CD8-positive, alpha-beta memory T cell (primary cell): Measurements from ENCODE around the gene TRIM62. TPM values are rescaled to one million over a fixed set of nuclear protein-coding genes. Genes with fewer than 3 reads are reported as not detected.

Experiments used
- CTCF ChIA-PET: fragments of 350-600 bp; sonication (Branson Sonifier 250); formaldehyde crosslinking; loops from one replicate; lab custom pipeline; 2021; ENCODE audit warnings: antibody characterized with exemption; lab: Charles Lee
- POLR2A ChIA-PET: fragments of 350-600 bp; sonication (Branson Sonifier 250); formaldehyde crosslinking; loops from one replicate; lab custom pipeline; 2021; ENCODE audit warnings: antibody characterized with exemption; lab: Charles Lee
- DNase-seq, 5 donors: peaks; one replicate each; pipeline versions ENCODE4 v3.0.0 to v3.0.0-alpha.2; 2020 to 2022; ENCODE audit warnings: mixed read lengths in 1 of 5
- H3K27ac ChIP-seq: one replicate; pipeline ENCODE4 v1.7.0; 2013; ENCODE audit warnings: low read depth, mild to moderate bottlenecking, low read length, moderate library complexity
- H3K27me3 ChIP-seq: 2 replicates; pipeline ENCODE4 v1.7.0; 2013; ENCODE audit warnings: low read length, mild to moderate bottlenecking; ENCODE audit not compliant: insufficient read depth, poor library complexity, severe bottlenecking
- H3K36me3 ChIP-seq: 2 replicates; pipeline ENCODE4 v1.7.0; 2013; ENCODE audit warnings: mild to moderate bottlenecking, low read length, moderate library complexity; ENCODE audit not compliant: insufficient read depth
- H3K4me1 ChIP-seq: 2 replicates; pipeline ENCODE4 v1.7.0; 2013; ENCODE audit warnings: mild to moderate bottlenecking, low read length, moderate library complexity; ENCODE audit not compliant: insufficient read depth
- H3K4me3 ChIP-seq: 2 replicates; pipeline ENCODE4 v1.7.0; 2013; ENCODE audit warnings: mild to moderate bottlenecking, low read length
- H3K9me3 ChIP-seq: 2 replicates; pipeline ENCODE4 v1.7.0; 2013; ENCODE audit warnings: mild to moderate bottlenecking, low read length
- H3K27ac Mint-ChIP-seq, 8 donors: one replicate each; pipeline ENCODE4 v1.8.0; 2020 to 2021; ENCODE audit warnings: mixed read lengths in 8 of 8, mild to moderate bottlenecking in 6 of 8, inconsistent platforms in 3 of 8, moderate library complexity in 3 of 8
- H3K27me3 Mint-ChIP-seq, 2 donors: one replicate each; pipeline ENCODE4 v1.8.0; 2020 to 2021; ENCODE audit warnings: mixed read lengths in 2 of 2, mild to moderate bottlenecking in 1 of 2, moderate library complexity in 1 of 2
- H3K36me3 Mint-ChIP-seq, 3 donors: one replicate each; pipeline ENCODE4 v1.8.0; 2020 to 2021; ENCODE audit warnings: mixed read lengths in 3 of 3, inconsistent platforms in 1 of 3, mild to moderate bottlenecking in 1 of 3
- H3K4me1 Mint-ChIP-seq, 3 donors: one replicate each; pipeline ENCODE4 v1.8.0; 2020 to 2021; ENCODE audit warnings: mixed read lengths in 3 of 3, inconsistent platforms in 1 of 3, mild to moderate bottlenecking in 1 of 3
- H3K4me3 Mint-ChIP-seq, 7 donors: one replicate each; pipeline ENCODE4 v1.8.0; 2020 to 2021; ENCODE audit warnings: mixed read lengths in 7 of 7, mild to moderate bottlenecking in 6 of 7, moderate library complexity in 4 of 7, inconsistent platforms in 2 of 7
- H3K9me3 Mint-ChIP-seq, 5 donors: one replicate each; pipeline ENCODE4 v1.8.0; 2020 to 2022; ENCODE audit warnings: mixed read lengths in 5 of 5, mild to moderate bottlenecking in 3 of 5, moderate library complexity in 2 of 5, inconsistent platforms in 1 of 5
- polyA plus RNA-seq: library from polyadenylated mRNA; unstranded; fragments of 300-500 nt; fragmentation: Illumina TruSeq; gene quantifications from one replicate; pipeline ENCODE4 v1.2.3, GENCODE V29; 2021
- total RNA-seq, 2 experiments: library from RNA; stranded (reverse); gene quantifications; one replicate each; pipeline ENCODE4 v1.2.3, GENCODE V29; 2021

Gene TRIM62
- total and polyA plus RNA-seq, 3 experiments from 2014 or later: 5.0 to 7.0 (median 5.5) TPM

DNA sequence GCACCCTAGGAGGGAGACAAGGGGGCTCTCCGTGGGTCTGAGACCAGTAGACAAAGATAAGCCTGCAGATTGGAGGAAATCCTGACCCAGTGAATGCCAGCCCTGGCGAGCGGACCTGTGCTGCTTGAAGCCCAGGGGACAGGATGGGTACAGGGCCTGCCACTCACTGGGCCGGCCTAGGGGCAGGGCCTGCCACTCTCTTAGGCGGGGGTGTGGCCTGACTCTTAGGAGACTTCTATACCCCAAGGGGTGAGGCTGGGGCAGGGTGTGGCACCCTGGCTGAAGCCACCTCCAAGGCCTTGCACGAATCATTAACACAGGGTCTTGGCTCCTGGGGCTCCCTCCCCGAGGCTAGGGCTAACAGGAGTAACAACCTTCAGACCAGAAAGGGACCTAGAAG lies 30.7 kb downstream of the TRIM62 start:
- Histone ChIP-seq H3K27ac (no peak overlapping the region), H3K36me3 (peaks cover 8% of the 10 kb centered on the region), H3K27me3 (no peaks in the 10 kb centered on the region), H3K4me1 (no peaks in the 10 kb centered on the region), H3K9me3 (no peaks in the 10 kb centered on the region), H3K4me3 (no peak overlapping the region)
- peak overlapping the region in 2 of 8 donors; percentile 26 to 38 for H3K27ac Mint-ChIP-seq
- DNase-seq: no peak
- no peaks in the 10 kb centered on the region for H3K9me3 Mint-ChIP-seq
- H3K27me3 Mint-ChIP-seq: no peaks in the 10 kb centered on the region
- no peak overlapping the region for H3K4me3 Mint-ChIP-seq
- ChIA-PET POLR2A (no interaction called here), CTCF (interaction anchor here (2.0 kb wide), 1 partner anchor 24 kb away, joined by 5 read pairs; no protein-coding TSS in a partner anchor)
- peaks cover 4 to 65% (median 6%) of the 10 kb centered on the region in 3 donors for H3K36me3 Mint-ChIP-seq
- no peaks in the 10 kb centered on the region for H3K4me1 Mint-ChIP-seq

DNA sequence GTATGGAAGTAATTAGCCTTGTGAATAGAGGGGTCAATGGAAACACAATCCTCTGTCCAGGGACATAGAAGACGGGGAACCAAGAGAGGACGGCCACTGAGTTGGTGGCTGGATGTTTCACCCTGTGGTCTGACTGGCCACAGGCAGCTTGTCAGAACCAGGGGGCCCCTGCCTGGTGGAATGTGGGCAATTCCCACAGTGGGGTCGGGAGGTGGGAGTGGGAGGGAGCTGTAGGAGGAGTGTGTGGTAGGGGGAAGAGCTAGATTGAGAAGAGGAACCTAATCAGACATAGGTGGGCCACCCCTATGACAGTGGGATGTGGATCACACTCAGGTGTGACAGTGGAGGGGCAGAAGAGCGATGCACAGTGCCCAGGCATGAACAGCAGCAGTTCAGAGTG lies 31.3 kb downstream of the TRIM62 start:
- no peak for DNase-seq
- Mint-ChIP-seq H3K4me3 (no peak overlapping the region), H3K27me3 (no peaks in the 10 kb centered on the region), H3K27ac (peak overlapping the region in 4 of 8 donors; percentile 38 to 45 (median 42)), H3K4me1 (no peaks in the 10 kb centered on the region), H3K36me3 (peaks cover 4 to 65% (median 6%) of the 10 kb centered on the region in 3 donors), H3K9me3 (no peaks in the 10 kb centered on the region)
- H3K36me3 ChIP-seq: peaks cover 8% of the 10 kb centered on the region
- ChIA-PET CTCF (interaction anchor here (2.0 kb wide), 1 partner anchor 23 kb away, joined by 5 read pairs; no protein-coding TSS in a partner anchor), POLR2A (no interaction called here)
- H3K27ac ChIP-seq: no peak overlapping the region
- no peak overlapping the region for H3K4me3 ChIP-seq
- H3K9me3 ChIP-seq: no peaks in the 10 kb centered on the region
- no peaks in the 10 kb centered on the region for H3K27me3 ChIP-seq
- H3K4me1 ChIP-seq: no peaks in the 10 kb centered on the region

DNA sequence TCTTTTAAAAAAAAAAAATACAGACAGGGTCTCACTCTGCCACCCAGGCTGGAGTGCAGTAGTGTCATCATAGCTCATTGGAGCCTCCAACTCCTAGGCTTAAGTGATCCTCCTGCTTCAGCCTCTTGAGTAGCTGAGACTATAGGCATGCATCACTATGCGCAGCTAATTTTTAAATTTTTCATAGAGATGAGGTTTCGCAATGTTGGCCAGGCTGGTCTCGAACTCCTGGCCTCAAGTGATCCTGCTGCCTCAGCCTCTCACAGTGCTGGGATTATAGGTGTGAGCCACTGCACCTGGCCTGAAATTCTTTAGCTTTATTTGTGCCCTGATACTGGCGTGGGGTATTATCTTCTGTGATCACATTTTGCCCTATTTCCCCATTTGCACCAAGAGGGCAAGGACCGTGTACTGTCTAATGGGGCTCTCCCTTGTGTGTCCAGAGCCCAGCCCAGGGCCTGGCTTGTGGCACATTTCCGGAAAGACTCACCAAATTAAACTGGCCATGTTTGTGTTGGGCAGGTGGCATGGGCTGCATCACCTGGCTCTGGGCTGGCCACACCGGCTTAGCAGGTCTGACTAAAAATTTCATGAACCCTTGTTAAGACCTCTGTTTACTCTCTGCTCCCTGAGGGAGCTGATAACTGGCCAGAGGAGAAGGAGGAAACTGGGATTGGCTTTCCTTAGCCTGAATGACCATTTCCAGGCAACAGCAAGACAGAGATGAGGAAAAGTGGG lies 32.2 kb downstream of the TRIM62 start:
- H3K27ac Mint-ChIP-seq: peak overlapping the region in 1 of 8 donors; percentile 6
- H3K27me3 Mint-ChIP-seq: no peaks in the 10 kb centered on the region
- CTCF ChIA-PET: interaction anchor here (2.0 kb wide), 1 partner anchor 22 kb away, joined by 5 read pairs; no protein-coding TSS in a partner anchor

DNA sequence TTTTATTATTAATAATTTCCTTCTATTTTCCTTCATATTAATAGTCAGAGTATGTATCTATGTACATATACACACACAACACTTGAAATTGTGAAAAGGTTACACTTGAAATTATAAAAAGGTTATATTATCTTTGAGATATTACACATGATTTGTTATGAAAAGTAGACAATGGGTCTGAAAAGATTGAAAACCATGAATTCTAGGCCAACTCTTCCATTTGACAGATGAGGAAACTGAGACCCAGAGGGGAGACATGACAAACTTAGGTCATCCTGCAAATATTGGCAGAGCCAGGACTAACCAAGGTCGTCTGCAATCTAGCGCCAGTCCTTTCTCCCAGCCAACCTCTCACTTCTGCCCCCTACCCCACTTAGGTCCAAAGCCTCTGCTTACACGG lies 33.2 kb downstream of the TRIM62 start:
- Mint-ChIP-seq H3K4me1 (no peaks in the 10 kb centered on the region), H3K27me3 (no peaks in the 10 kb centered on the region), H3K27ac (peak overlapping the region in 2 of 8 donors; percentile 11 to 86), H3K9me3 (no peaks in the 10 kb centered on the region), H3K4me3 (no peak overlapping the region), H3K36me3 (peaks cover 3 to 70% (median 4%) of the 10 kb centered on the region in 3 donors)
- Histone ChIP-seq H3K27me3 (no peaks in the 10 kb centered on the region), H3K27ac (no peak overlapping the region), H3K4me1 (no peaks in the 10 kb centered on the region), H3K36me3 (peaks cover 8% of the 10 kb centered on the region), H3K9me3 (no peaks in the 10 kb centered on the region), H3K4me3 (no peak overlapping the region)
- DNase-seq: no peak
- ChIA-PET POLR2A (no interaction called here), CTCF (no interaction called here)

More for the DNA sequence above, 32.2 kb downstream of the TRIM62 start:
- no peaks in the 10 kb centered on the region for H3K4me1 ChIP-seq
- no peak overlapping the region for H3K4me3 ChIP-seq
- peaks cover 8% of the 10 kb centered on the region for H3K36me3 ChIP-seq
- Mint-ChIP-seq H3K9me3 (no peaks in the 10 kb centered on the region), H3K36me3 (peaks cover 4 to 68% (median 6%) of the 10 kb centered on the region in 3 donors), H3K4me3 (no peak overlapping the region), H3K4me1 (no peaks in the 10 kb centered on the region)
- H3K9me3 ChIP-seq: no peaks in the 10 kb centered on the region
- DNase-seq: no peak
- no peaks in the 10 kb centered on the region for H3K27me3 ChIP-seq
- POLR2A ChIA-PET: no interaction called here
- H3K27ac ChIP-seq: no peak overlapping the region

DNA sequence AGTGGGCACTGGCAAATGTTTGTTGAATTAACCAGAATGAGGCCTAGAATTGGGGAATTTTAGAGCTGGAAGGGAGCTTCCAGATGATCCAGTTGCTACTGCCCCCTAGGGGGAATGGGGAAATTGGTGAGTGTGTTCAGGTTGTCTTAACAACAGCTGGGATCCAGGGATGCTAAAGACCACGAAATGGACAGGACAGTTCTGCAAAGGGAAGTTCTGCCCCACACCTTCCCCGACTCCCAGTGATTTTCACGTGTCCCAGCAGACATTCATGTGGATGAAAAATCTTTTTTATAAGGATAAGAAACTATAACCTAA lies 33.9 kb downstream of the TRIM62 start:
- no peaks in the 10 kb centered on the region for H3K4me1 Mint-ChIP-seq
- H3K27me3 Mint-ChIP-seq: no peaks in the 10 kb centered on the region
- Histone ChIP-seq H3K9me3 (no peaks in the 10 kb centered on the region), H3K4me1 (no peaks in the 10 kb centered on the region), H3K27me3 (no peaks in the 10 kb centered on the region), H3K27ac (no peak overlapping the region), H3K36me3 (peaks cover 8% of the 10 kb centered on the region), H3K4me3 (no peak overlapping the region)
- peaks cover 4 to 70% (median 4%) of the 10 kb centered on the region in 3 donors for H3K36me3 Mint-ChIP-seq
- POLR2A ChIA-PET: no interaction called here
- no peak overlapping the region for H3K4me3 Mint-ChIP-seq
- no peak for DNase-seq
- H3K9me3 Mint-ChIP-seq: no peaks in the 10 kb centered on the region
- CTCF ChIA-PET: no interaction called here
- H3K27ac Mint-ChIP-seq: peak overlapping the region in 1 of 8 donors; percentile 56

DNA sequence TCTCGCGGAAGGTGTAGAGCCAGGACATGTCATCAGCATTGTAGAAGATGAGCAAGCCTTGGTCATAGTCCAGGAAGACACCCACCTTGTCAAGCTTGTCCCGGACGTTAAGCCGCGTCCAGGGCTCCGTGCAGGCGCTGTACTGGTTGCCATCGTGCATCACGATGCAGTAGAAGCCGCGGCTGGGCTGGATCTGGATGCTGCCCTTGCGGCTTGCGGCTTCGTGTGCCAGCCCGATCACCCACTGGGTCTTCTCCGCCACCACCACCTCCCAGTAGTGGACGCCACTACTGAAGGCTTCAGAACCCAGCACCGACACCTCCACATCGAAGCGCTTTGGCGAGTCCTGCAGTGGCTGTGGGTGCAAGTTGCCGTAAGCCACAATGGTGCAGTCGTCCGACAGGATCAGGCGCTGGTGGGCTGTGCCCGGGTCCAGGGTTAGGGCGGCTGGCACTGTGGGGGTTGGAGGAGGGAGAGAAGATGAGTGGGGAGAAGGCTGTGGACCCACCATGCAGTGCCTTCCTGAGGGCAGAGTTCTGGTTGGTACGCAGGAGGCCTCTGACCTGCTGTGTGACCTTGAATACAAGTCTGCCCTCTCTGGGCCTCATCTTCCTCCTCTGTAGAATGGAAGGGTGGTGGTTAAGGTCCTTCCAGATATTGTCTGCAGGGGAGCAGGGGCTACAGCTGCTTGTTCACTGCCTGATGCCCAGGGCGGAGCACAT lies 34.4 kb downstream of the TRIM62 start:
- Mint-ChIP-seq H3K9me3 (no peaks in the 10 kb centered on the region), H3K36me3 (peaks cover 4 to 67% (median 4%) of the 10 kb centered on the region in 3 donors), H3K4me1 (no peaks in the 10 kb centered on the region), H3K27ac (peak overlapping the region in 2 of 8 donors; percentile 56 to 64), H3K27me3 (no peaks in the 10 kb centered on the region), H3K4me3 (no peak overlapping the region)
- no peak overlapping the region for H3K27ac ChIP-seq
- peaks cover 8% of the 10 kb centered on the region for H3K36me3 ChIP-seq
- ChIA-PET POLR2A (no interaction called here), CTCF (no interaction called here)
- H3K27me3 ChIP-seq: no peaks in the 10 kb centered on the region
- H3K4me1 ChIP-seq: no peaks in the 10 kb centered on the region
- DNase-seq: no peak
- no peaks in the 10 kb centered on the region for H3K9me3 ChIP-seq
- H3K4me3 ChIP-seq: no peak overlapping the region

DNA sequence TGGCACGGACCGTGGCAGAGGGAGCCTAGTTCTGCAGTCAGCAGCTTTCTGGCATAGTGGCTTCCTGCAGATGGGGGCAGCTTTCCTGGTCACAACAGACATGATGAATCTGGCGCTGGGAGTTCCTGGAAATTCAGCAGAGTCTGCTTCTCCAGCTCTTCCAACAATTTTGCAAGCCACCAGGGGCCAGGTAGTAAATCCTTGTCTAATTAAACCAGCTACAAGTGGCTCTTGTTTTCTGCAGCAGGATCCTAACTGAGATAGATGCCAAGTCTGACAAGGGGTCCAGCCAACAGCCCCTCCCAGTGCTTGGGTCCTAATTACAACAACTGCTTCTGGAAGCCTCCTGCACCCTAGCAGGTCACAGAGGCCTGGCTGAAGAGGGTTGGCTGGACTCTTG lies 35.8 kb downstream of the TRIM62 start:
- POLR2A ChIA-PET: no interaction called here
- H3K27me3 Mint-ChIP-seq: no peaks in the 10 kb centered on the region

DNA sequence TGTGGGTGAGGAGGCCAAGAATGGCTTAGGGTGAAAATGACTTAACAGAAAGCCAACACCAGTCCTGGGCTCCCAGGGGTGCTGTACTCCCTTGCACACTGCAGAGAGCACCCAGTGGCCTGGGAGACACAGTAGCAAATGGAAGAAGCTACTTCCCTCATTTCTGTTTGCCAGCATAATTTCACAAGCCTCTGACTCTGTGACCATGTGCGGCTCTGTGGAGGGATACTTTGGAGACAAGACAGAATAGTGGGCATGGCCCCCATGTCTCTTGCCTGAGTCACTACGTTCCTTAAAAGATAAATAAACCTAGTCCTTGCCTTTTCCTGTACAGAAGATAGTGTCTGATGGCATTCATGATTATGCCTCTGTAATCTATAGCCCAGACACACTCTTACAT lies 38.1 kb downstream of the TRIM62 start:
- H3K4me3 ChIP-seq: no peak overlapping the region
- H3K36me3 ChIP-seq: peaks cover 8% of the 10 kb centered on the region
- Mint-ChIP-seq H3K4me1 (peaks cover 2 to 16% (median 8%) of the 10 kb centered on the region in 3 donors), H3K27me3 (no peaks in the 10 kb centered on the region), H3K36me3 (peaks cover 4 to 44% (median 4%) of the 10 kb centered on the region in 3 donors), H3K4me3 (no peak overlapping the region), H3K9me3 (no peaks in the 10 kb centered on the region), H3K27ac (peak overlapping the region in 3 of 8 donors; percentile 7 to 61 (median 29))
- ChIA-PET POLR2A (no interaction called here), CTCF (no interaction called here)
- H3K27ac ChIP-seq: no peak overlapping the region
- H3K4me1 ChIP-seq: no peaks in the 10 kb centered on the region
- no peaks in the 10 kb centered on the region for H3K27me3 ChIP-seq
- no peaks in the 10 kb centered on the region for H3K9me3 ChIP-seq
- DNase-seq: no peak

More for the DNA sequence above, 35.8 kb downstream of the TRIM62 start:
- peaks cover 0 to 4% (median 0%) of the 10 kb centered on the region in 3 donors for H3K4me1 Mint-ChIP-seq
- H3K27ac Mint-ChIP-seq: peak overlapping the region in 1 of 8 donors; percentile 47
- H3K4me3 ChIP-seq: no peak overlapping the region
- no peaks in the 10 kb centered on the region for H3K27me3 ChIP-seq
- H3K9me3 ChIP-seq: no peaks in the 10 kb centered on the region
- DNase-seq: no peak
- no peak overlapping the region for H3K27ac ChIP-seq
- CTCF ChIA-PET: no interaction called here
- no peaks in the 10 kb centered on the region for H3K9me3 Mint-ChIP-seq
- peaks cover 4 to 61% (median 4%) of the 10 kb centered on the region in 3 donors for H3K36me3 Mint-ChIP-seq
- H3K4me1 ChIP-seq: no peaks in the 10 kb centered on the region
- H3K36me3 ChIP-seq: peaks cover 8% of the 10 kb centered on the region
- no peak overlapping the region for H3K4me3 Mint-ChIP-seq
